Panc1 (cell line): ENCODE results near the gene HYLS1. TPM values are rescaled to one million over a fixed set of nuclear protein-coding genes. Genes with fewer than 3 reads are reported as not detected.
A peak's percentile ranks its signal among the peaks of the same experiment; 100 is the strongest.
"Not testable (repeated sequence)": the region's sequence is repeated elsewhere in the genome, so short reads cannot be mapped to it uniquely, and the experiment has no call there.

Source experiments
- ATAC-seq: fragments of 200-7000 bp; cut with Tn5 transposase; 2 replicates; pipeline ENCODE4 v1.9.1; 2020; ENCODE audit warnings: mild to moderate bottlenecking, moderate library complexity
- BruUV-seq: library from RNA; stranded (reverse); fragments of 400-500 nt; replicated peaks from 2 replicates; lab custom pipeline; 2021; lab: Mats Ljungman, UMichigan
- CTCF ChIA-PET: fragments of 300-600 bp; sonication (Branson Sonifier 250); formaldehyde crosslinking; loops from one replicate; lab custom pipeline; 2022; ENCODE audit warnings: antibody characterized with exemption; lab: Charles Lee
- POLR2A ChIA-PET: fragments of 300-600 bp; sonication (Branson Sonifier 250); formaldehyde crosslinking; loops from one replicate; lab custom pipeline; 2022; ENCODE audit warnings: antibody characterized with exemption; lab: Charles Lee
- DNase-seq: peaks from one replicate; pipeline ENCODE4 v3.0.0-alpha.2; 2010; ENCODE audit warnings: low read depth, low spot score
- H3K27ac ChIP-seq: 2 replicates; pipeline ENCODE4 v1.5.1; 2011; ENCODE audit warnings: mild to moderate bottlenecking, low read length, inconsistent platforms
- H3K27me3 ChIP-seq: fragments of 200-500 bp; sonication (Bioruptor generic); 2 replicates; pipeline ENCODE4 v1.6.0; 2014; ENCODE audit warnings: low read length, inconsistent platforms; ENCODE audit not compliant: control insufficient read depth, insufficient read depth
- H3K36me3 ChIP-seq: fragments of 200-500 bp; sonication (Bioruptor generic); 2 replicates; pipeline ENCODE4 v1.5.1; 2014; ENCODE audit warnings: inconsistent platforms, mild to moderate bottlenecking, low read length, moderate library complexity; ENCODE audit not compliant: control insufficient read depth, insufficient read depth
- H3K4me1 ChIP-seq: 2 replicates; pipeline ENCODE4 v1.5.1; 2011; ENCODE audit warnings: inconsistent platforms, mild to moderate bottlenecking, low read length, moderate library complexity; ENCODE audit not compliant: control insufficient read depth, insufficient read depth
- H3K4me3 ChIP-seq, 2 experiments: 2 replicates each; pipeline ENCODE4 v1.5.1; 2011 to 2012; ENCODE audit warnings: low read depth in 2 of 2, low read length in 2 of 2, mild to moderate bottlenecking in 2 of 2, inconsistent platforms in 1 of 2, moderate library complexity in 1 of 2
- H3K9me3 ChIP-seq: fragments of 200-500 bp; sonication (Bioruptor generic); 2 replicates; pipeline ENCODE4 v1.5.1; 2014; ENCODE audit warnings: low read depth, mild to moderate bottlenecking, inconsistent platforms, low read length, moderate library complexity; ENCODE audit not compliant: control insufficient read depth, insufficient read depth
- CTCF ChIP-seq: fragments of 450-650 bp; IDR thresholded peaks from 2 replicates; pipeline ENCODE4 v1.5.1; 2017; ENCODE audit warnings: mild to moderate bottlenecking
- POLR2AphosphoS5 ChIP-seq: IDR thresholded peaks from 2 replicates; pipeline ENCODE4 v1.6.1; 2012; ENCODE audit warnings: mild to moderate bottlenecking, low read depth, low read length, moderate library complexity
- REST ChIP-seq, 2 experiments: IDR thresholded peaks; 2 replicates each; pipeline ENCODE4 v1.6.1; 2011 to 2012; ENCODE audit warnings: low read depth in 2 of 2, control low read depth in 1 of 2, low read length in 1 of 2, mild to moderate bottlenecking in 1 of 2, moderate library complexity in 1 of 2; ENCODE audit not compliant: insufficient read depth in 1 of 2
- SIN3A ChIP-seq: IDR thresholded peaks from 2 replicates; pipeline ENCODE4 v1.6.1; 2012; ENCODE audit warnings: low read depth, mild to moderate bottlenecking, low read length, moderate library complexity, borderline replicate concordance; ENCODE audit not compliant: insufficient read depth
- TCF7L2 ChIP-seq: IDR thresholded peaks from 2 replicates; pipeline ENCODE4 v1.6.1; 2011; ENCODE audit warnings: mild to moderate bottlenecking, low read depth, low read length, inconsistent platforms
- in situ Hi-C: cut with HindIII; loops from 2 replicates; pipeline ENCODE4 v1.10.0; 2016; ENCODE audit warnings: low sequenced_read_pairs, low pct_unique_long_range_greater_than_20kb
- intact Hi-C: fragments of 100-400 bp; cut with micrococcal nuclease; formaldehyde crosslinking; loops from one replicate; pipeline ENCODE4 v1.10.0; 2022; ENCODE audit not compliant: unreplicated experiment
- total RNA-seq: library from RNA; stranded (reverse); gene quantifications from one replicate; pipeline ENCODE4 v1.2.1, GENCODE V29; 2021; ENCODE audit not compliant: unreplicated experiment

HYLS1 gene
- total RNA-seq, 1 experiment from 2014 or later = 32.2 TPM

- H3K4me3 ChIP-seq = no peak overlapping the region
- peaks cover 9% of the 10 kb centered on the region; the same call in 1 of the 2 replicates for H3K9me3 ChIP-seq
- intact Hi-C loops (no loop called here), in situ Hi-C loops (no loop called here)
- H3K36me3 ChIP-seq = no peaks in the 10 kb centered on the region
- no peaks in the 10 kb centered on the region for H3K27me3 ChIP-seq
- DNase-seq (no peak), ATAC-seq (no peak)
- H3K27ac ChIP-seq = no peak overlapping the region
- ChIA-PET POLR2A (no interaction called here), CTCF (no interaction called here)
- BruUV-seq = no TSS peak
- no peaks in the 10 kb centered on the region for H3K4me1 ChIP-seq
- TF ChIP-seq SIN3A (no peak), TCF7L2 (no peak), POLR2AphosphoS5 (no peak), CTCF (no peak), REST (IDR thresholded peaks at IDR 0.05; ENCODE audit: insufficient read depth in 1 of 2, low read depth in 2 of 2, low read length in 1 of 2) (no peak)
These were observed 41.3 kb upstream of the HYLS1 start for GRCh38 chr11:125846188-125846587.

- DNase-seq, BruUV-seq, POLR2A ChIA-PET: not testable (repeated sequence)
These were observed 29.8 kb upstream of the HYLS1 start for GRCh38 chr11:125857670-125858069.

GRCh38 chr11:125862786-125863185, 24.7 kb upstream of the HYLS1 start:
- H3K4me3 ChIP-seq, CTCF ChIA-PET, H3K27ac ChIP-seq, intact Hi-C loops, ATAC-seq, H3K27me3 ChIP-seq, BruUV-seq, POLR2A ChIA-PET, DNase-seq, H3K9me3 ChIP-seq, H3K4me1 ChIP-seq, H3K36me3 ChIP-seq, in situ Hi-C loops: not testable (repeated sequence)

More at GRCh38 chr11:125857670-125858069, 29.8 kb upstream of the HYLS1 start:
- H3K9me3 ChIP-seq, intact Hi-C loops, in situ Hi-C loops, H3K27me3 ChIP-seq, H3K4me1 ChIP-seq, CTCF ChIA-PET, H3K27ac ChIP-seq, H3K36me3 ChIP-seq: not testable (repeated sequence)
- H3K4me3 ChIP-seq = peak overlapping the region; percentile 29 to 43
- peak; percentile 86 for ATAC-seq

GRCh38 chr11:125865354-125865753, 22.1 kb upstream of the HYLS1 start:
- BruUV-seq, ATAC-seq, POLR2A ChIA-PET, DNase-seq, H3K27me3 ChIP-seq, CTCF ChIA-PET, H3K27ac ChIP-seq, in situ Hi-C loops, intact Hi-C loops, H3K4me1 ChIP-seq, H3K4me3 ChIP-seq, H3K9me3 ChIP-seq, H3K36me3 ChIP-seq: not testable (repeated sequence)
